ENCODE measurements around the gene TRIM66.

DNA sequence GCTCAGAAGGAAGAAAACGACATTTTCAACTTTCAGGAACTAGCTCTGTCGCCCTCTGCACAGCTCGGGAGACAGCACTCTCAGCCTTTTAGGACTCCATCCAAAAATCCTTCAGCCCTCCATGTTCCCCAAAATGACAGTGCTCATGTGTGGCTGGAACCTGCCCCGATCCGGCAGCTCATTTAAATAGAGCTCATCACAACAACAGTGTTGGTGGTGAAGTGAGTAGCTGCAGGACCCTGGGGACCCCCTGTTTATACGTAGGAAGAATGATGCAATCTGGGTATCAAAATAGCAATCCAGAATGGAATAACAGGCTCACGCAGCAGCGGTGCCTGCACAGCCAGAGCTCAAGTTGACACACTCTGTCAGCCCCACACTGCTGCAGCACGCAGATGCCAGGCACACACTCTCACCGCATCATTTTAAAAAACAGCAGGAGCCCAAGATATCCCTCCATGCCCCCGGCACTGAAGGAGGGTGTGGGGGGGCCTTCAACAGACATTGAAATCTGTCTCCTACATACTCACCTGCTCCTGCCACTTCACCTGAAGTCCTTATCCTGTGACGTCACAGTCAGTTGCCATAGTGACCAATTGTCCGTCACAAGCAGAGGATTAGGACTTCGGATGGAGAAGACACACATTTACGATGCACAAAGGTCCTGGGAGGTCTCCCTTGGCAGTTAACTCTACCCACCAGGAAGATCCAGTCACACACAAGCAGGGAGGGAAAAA is 24.0 kb downstream of the TRIM66 start:
- TF ChIP-seq, protein P1, sequence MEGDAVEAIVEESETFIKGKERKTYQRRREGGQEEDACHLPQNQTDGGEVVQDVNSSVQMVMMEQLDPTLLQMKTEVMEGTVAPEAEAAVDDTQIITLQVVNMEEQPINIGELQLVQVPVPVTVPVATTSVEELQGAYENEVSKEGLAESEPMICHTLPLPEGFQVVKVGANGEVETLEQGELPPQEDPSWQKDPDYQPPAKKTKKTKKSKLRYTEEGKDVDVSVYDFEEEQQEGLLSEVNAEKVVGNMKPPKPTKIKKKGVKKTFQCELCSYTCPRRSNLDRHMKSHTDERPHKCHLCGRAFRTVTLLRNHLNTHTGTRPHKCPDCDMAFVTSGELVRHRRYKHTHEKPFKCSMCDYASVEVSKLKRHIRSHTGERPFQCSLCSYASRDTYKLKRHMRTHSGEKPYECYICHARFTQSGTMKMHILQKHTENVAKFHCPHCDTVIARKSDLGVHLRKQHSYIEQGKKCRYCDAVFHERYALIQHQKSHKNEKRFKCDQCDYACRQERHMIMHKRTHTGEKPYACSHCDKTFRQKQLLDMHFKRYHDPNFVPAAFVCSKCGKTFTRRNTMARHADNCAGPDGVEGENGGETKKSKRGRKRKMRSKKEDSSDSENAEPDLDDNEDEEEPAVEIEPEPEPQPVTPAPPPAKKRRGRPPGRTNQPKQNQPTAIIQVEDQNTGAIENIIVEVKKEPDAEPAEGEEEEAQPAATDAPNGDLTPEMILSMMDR (IDR thresholded peaks at IDR 0.05) = no peak
- TF ChIP-seq POLR2A (IDR thresholded peaks at IDR 0.05; ENCODE audit: low read depth) = no peak
